Skeletal muscle cell (primary cell): ENCODE results near the gene PRR5L.
A peak's percentile ranks its signal among the peaks of the same experiment; 100 is the strongest.

Experiments used
- DNase-seq: peaks from one replicate; pipeline ENCODE4 v3.0.0-alpha.2; 2010; ENCODE audit warnings: low read depth
- H3K4me3 ChIP-seq: 2 replicates; pipeline ENCODE4 v1.5.1; 2011; ENCODE audit warnings: low read depth, mild to moderate bottlenecking, control low read depth, low read length, moderate library complexity

The PRR5L gene

GRCh38 chr11:36278531-36279282, 17.4 kb upstream of the PRR5L start:
- no peak for DNase-seq
- H3K4me3 ChIP-seq, result no peak overlapping the region

- DNase-seq, result no peak
These were observed 15.6 kb upstream of the PRR5L start for GRCh38 chr11:36280531-36280930.

GRCh38 chr11:36281850-36282249, 14.2 kb upstream of the PRR5L start:
- DNase-seq, result no peak
- no peak overlapping the region for H3K4me3 ChIP-seq

More at GRCh38 chr11:36280531-36280930, 15.6 kb upstream of the PRR5L start:
- H3K4me3 ChIP-seq, result no peak overlapping the region

GRCh38 chr11:36282926-36283325, 13.2 kb upstream of the PRR5L start:
- DNase-seq, result no peak
- no peak overlapping the region for H3K4me3 ChIP-seq

- DNase-seq, result no peak
- peak overlapping the region; percentile 65 for H3K4me3 ChIP-seq
These were observed 7.5 kb upstream of the PRR5L start for GRCh38 chr11:36288442-36289225.

GRCh38 chr11:36289226-36289852, 6.7 kb upstream of the PRR5L start, which contains the start of gene COMMD9:
Gene COMMD9, minus strand, starts transcription at chr11:36289424. Its CDS starts 12 bp downstream, at chr11:36289412.
- peak; percentile 69 for DNase-seq
- peak within 1 kb of the TSS; percentile 65 for H3K4me3 ChIP-seq

- no peak for DNase-seq
- no peak overlapping the region for H3K4me3 ChIP-seq
These were observed 3.8 kb upstream of the PRR5L start for GRCh38 chr11:36292311-36292722.

- peak; percentile 92 for DNase-seq
- no peak overlapping the region for H3K4me3 ChIP-seq
These were observed 926 bp downstream of the PRR5L start for GRCh38 chr11:36296884-36297543.

GRCh38 chr11:36300650-36301049, 4.6 kb downstream of the PRR5L start:
- DNase-seq, result no peak
- no peak overlapping the region for H3K4me3 ChIP-seq

- no peak overlapping the region for H3K4me3 ChIP-seq
- no peak for DNase-seq
These were observed 8.3 kb downstream of the PRR5L start for GRCh38 chr11:36304351-36304750.

- no peak overlapping the region for H3K4me3 ChIP-seq
- no peak for DNase-seq
These were observed 9.0 kb downstream of the PRR5L start for GRCh38 chr11:36305047-36305446.

- DNase-seq, result no peak
These were observed 10.8 kb downstream of the PRR5L start for GRCh38 chr11:36306888-36307287.

GRCh38 chr11:36308577-36308976, 12.5 kb downstream of the PRR5L start:
- H3K4me3 ChIP-seq, result no peak overlapping the region
- no peak for DNase-seq

More at GRCh38 chr11:36306888-36307287, 10.8 kb downstream of the PRR5L start:
- no peak overlapping the region for H3K4me3 ChIP-seq

GRCh38 chr11:36309779-36310178, 13.7 kb downstream of the PRR5L start:
- DNase-seq, result no peak
- H3K4me3 ChIP-seq, result no peak overlapping the region

- no peak overlapping the region for H3K4me3 ChIP-seq
- no peak for DNase-seq
These were observed 16.0 kb downstream of the PRR5L start for GRCh38 chr11:36311926-36312595.

- H3K4me3 ChIP-seq, result no peak overlapping the region
- DNase-seq, result peak; percentile 87
These were observed 16.8 kb downstream of the PRR5L start for GRCh38 chr11:36312611-36313472.

GRCh38 chr11:36313750-36314433, 17.8 kb downstream of the PRR5L start:
- H3K4me3 ChIP-seq, result no peak overlapping the region
- DNase-seq, result no peak

GRCh38 chr11:36314434-36314767, 18.3 kb downstream of the PRR5L start:
- no peak overlapping the region for H3K4me3 ChIP-seq
- no peak for DNase-seq
